Measurements from ENCODE around the gene ACY1.

The ACY1 gene

DNA sequence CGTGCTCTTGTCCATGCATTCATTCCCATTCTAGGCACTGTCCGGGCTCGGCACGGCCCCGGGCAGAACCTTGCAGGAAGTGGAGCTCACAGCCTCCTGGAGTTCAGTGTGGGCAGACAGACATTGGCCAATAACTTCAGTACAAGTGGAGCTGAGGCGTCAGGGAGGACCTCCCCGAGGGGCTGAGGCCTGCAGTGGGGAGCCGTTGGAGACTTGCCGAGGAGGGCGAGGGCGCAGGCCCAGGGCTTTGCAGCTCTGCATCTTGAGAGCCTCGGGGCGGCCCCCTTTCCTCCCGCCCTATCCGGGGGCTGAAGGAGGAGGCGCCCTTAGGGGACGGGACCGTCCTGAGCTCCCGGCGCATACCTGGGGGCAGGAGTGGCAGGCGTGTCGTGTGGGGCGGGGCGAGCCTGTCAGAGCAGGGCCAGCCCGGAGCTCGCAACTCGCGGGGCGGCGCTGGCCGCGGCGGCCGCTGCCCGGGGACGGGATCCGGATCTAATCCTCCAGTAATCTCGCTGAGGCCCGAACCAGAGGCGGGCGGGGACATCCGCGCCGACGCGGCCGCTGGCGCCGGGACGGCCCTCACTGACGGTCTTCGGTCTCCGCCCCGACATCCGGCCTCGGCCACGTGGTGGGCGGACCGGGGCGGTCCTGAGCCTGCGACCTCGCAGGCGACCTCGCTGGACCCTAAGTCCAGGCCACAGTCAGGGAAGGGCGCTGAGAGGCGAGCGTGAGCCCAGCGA lies at the start of gene ACY1:
TSS of gene ACY1 (plus strand) at position 698 of the 740 bp plus-strand sequence. CDS start 530 bp downstream, outside the sequence.
- in situ Hi-C loops (cut with MboI; ENCODE audit: low sequenced_read_pairs), result no loop called here

DNA sequence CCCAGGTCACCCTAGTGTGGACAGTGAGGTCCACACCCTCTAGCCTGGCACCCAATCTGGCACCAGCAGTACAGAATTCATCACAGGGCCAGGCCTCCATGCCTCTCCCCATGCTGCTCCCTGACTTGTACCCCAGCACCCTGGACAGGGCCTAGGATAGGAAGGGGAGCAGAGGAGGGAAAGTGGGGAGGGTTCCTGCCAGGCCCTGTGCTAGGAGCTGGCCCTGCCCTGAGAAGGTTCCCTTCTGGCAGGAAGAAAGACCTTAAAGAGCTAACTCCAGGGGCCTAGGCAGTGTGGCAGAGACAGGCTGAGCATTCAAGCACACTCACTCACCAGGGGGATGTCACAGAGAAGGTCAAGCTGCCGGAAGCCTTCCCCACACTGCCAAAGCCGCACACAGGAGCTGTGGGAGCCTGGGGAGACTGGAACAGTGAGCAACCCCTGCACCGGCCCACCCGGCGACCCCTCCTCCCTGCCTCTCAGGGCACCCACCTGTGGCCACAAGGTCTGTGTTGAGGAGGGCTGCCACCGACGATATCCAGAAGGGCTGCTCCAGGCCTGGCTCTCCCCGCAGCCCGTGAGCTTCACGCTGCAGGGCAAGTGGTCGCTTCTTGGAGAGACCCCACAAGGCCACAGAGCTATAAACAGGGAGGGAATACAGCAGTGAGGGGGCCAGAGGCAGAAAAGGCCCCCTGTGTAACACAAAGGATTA lies 49.0 kb upstream of the ACY1 start:
- in situ Hi-C loops (cut with MboI; ENCODE audit: low sequenced_read_pairs), result no loop called here

DNA sequence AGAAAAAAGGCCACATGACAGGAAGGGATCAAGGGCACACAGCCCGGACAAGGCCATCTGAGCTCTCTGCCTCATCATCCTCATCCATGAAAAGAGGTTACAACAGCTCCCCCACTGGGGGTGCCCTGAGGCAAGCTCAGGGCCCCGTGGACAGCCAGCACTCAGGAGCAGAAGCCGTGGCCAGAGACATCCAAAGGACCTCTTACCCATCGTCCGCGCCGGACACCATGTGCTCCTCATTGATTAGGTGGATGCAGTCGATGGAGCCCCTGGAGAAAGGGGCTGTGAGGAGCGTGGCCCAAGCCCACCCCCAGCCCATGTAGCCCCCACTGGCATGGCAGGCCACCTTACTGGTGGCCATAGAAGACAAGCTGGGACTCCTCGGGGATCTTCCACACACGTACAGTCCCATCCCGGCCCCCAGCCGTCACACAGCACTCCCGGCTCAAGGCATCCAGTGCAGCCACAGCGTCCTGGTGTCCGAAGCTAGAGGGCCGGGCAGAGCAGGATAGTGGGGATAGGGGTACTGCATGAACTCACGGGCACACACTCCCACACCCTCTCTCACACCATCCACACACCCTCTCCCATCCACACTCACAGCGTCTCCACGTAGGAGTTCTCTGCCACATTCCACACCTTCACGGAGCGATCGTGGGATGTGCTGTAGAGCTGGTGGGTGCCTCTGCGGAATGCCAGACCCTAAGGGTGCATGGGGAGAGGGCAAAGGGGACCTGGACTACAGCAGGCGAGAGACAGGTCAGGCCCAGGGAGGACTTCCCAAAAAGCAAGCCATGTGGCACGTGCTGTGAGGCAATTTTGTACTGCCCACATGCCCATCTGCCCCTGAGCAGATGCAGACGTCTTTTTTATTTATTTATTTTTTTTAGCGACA lies 48.1 kb upstream of the ACY1 start:
- in situ Hi-C loops (cut with MboI; ENCODE audit: low sequenced_read_pairs), result no loop called here

DNA sequence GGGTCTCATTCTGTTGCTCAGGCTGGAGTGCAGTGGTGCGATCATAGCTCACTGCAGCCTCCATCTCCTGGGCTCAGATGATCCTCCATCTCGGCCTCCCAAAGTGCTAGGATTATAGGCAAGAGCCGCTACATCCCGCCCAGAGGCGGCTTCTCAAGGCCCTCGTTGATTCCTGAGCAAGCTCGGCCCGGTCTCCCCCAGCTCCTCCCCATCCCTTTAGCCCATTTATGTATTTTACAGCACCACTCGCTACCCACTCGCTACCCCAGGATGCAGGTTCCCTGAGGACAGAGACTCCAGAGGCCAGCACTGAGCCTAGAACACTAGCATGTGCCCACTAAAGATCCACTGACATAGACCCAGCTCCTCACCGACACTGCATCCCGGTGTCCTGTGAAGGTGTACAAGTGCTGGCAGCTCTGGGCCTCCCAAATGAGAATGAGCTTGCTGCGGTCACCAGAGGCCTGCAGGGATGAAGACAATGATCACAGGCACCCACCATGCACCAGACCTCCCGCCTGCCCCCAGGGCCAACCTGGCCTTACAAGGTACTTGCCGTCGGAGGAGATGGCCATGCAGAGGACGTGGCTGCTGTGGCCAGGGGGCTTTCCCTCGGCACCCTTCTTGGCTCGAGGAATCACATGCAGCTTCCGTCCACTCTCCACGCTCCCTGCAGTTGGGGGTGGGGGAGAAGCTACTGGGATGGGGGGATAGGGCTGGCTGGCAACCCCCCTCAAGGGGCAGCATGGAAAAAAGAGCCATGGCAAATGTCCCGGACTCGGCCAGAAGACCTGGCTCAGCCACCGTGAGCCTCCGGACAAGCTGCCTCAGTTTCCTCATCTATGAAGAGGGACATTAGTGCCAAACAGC lies 47.2 kb upstream of the ACY1 start:
- in situ Hi-C loops (cut with MboI; ENCODE audit: low sequenced_read_pairs), result no loop called here

DNA sequence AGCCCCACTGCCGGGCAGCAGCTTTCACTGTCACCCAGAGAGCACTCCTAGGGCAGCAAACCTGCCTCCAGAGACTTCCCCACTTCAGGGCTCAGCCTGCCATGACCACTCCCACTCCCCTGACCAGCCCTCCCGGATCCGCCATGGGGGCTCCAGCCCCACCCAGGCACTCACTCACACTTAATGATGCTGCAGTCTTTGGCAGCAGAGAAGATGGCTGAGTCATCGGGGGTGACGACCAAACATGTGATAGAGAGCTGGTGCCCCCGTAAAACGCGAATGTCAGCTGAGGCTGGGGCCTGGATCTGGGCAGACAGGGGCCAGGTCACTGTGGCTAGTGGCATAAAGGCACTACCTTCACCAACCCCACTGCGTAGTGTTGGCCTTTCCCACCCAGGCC lies 46.3 kb upstream of the ACY1 start:
- in situ Hi-C loops (cut with MboI; ENCODE audit: low sequenced_read_pairs), result no loop called here

DNA sequence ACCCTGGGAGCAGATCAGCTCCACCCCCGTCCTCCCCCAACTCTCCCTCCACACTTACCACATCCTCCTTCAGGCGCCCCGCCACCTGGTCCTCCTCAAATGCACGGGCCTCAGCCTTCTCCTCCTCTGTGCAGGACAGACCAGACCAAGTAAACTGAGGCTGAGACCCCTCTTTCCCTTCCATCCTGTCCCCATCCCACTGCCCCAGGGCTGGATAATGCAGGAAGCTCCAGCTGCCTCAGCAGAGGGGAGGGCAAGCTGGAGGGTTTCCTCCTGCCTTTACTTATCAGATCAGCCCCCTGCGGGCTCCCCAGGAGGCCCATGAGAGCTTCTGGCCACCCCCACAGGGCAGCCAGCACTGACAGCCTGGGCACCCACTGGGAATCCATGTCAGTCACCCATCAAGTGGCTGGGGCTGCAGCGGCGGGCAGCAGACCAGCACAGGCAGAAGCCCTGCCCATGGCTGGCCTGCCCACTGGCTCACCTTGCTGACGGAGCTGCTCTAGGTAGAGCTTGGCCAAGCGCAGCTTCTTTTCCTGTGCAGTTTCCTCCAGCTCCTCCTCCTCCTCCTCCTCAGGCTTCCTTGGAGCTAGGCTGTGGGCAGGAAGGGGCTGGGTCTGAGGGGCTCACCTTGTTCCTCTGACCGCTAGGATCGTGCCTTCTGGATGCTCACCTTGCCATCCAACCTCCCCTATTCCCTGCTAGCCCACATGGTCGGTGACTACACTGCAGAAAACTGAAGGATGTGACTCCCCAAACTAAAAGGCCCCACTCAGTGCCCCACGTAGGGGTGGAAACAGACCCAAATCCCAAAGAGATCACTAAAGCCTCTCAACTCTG lies 45.5 kb upstream of the ACY1 start:
- in situ Hi-C loops (cut with MboI; ENCODE audit: low sequenced_read_pairs), result no loop called here

DNA sequence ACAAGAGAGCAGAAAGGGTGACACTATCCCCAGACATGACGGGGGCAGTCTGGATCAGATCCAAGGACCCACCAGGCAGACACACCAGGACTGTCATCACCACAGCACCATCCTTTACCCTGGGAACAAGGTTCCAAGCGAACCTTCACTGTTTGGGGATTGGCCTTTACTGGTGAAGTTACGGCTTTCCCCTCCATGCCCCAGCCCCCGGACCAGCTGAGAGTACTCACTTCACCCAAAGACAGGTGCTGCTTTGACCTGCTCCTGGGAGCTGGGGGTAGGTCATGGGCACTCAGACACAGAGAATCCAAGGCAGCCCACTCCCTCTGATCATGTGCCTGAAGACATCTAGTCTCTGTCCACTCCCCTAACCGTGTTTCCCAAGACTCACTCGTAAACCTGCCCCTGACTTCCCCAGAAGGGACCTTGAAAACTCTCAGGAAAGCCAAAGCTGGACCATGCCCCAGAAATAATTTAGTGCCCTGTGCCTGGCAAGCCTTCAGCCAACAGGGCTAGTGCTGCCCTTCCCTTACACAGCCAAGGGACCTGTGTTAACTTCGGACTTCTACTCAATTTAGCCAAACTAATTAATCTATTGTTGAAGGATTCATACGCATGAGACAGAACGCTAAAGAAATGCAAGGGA lies 44.4 kb upstream of the ACY1 start:
- in situ Hi-C loops (cut with MboI; ENCODE audit: low sequenced_read_pairs), result no loop called here

DNA sequence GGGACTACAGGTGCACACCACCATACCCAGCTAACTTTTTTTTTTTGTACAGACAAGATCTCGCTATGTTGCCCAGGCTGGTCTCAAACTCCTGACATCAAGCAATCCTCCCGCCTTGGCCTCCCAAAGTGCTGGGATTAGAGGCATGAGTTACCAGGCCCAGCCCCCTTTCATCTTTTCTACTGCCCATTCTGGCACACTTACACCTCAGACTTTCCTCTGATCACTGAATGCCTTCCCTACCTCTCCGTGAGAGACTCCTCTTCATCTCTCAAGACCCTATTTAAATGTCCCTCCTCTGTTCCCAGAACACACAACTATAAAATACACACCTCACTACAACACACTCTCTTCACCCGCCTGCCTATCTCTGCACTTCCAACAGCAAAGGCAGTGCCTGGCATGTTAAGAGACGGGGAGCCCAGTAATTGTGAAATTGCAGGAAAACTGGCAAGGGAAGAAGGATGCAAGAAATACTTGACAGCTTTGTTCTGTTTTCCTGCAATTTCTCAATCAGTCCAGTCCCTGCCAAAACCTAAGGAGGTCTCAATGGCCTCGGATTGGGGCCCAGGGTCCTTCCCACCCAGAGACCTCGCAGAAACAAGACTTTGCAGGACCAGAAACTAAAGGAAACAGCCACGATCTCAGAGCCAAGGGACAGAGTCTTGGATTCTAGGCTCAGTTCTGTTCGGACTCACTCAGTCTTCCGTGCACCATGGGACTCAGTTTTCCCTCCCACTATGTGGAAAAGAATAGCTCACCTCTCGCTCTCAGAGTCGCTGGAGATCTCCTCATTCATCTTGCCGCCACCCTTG lies 42.5 kb upstream of the ACY1 start:
- in situ Hi-C loops (cut with MboI; ENCODE audit: low sequenced_read_pairs), result no loop called here

DNA sequence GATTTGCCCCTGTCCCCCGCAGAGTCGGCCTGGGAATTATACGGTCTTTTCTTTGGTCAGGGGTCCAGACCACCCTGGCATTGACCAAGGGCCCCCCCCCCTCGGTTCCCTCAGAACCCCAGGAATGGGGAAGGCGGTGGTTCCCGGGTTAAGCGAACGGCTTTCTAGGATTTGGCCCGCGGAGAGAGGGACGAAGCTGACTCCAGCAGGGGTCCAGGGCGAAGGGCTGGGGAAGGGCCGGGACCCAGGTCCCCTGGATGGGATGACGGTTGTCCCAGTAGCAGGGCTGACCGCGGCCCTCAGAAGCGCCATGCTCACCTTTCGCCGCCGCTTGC lies 41.9 kb upstream of the ACY1 start:
- in situ Hi-C loops (cut with MboI; ENCODE audit: low sequenced_read_pairs), result no loop called here

DNA sequence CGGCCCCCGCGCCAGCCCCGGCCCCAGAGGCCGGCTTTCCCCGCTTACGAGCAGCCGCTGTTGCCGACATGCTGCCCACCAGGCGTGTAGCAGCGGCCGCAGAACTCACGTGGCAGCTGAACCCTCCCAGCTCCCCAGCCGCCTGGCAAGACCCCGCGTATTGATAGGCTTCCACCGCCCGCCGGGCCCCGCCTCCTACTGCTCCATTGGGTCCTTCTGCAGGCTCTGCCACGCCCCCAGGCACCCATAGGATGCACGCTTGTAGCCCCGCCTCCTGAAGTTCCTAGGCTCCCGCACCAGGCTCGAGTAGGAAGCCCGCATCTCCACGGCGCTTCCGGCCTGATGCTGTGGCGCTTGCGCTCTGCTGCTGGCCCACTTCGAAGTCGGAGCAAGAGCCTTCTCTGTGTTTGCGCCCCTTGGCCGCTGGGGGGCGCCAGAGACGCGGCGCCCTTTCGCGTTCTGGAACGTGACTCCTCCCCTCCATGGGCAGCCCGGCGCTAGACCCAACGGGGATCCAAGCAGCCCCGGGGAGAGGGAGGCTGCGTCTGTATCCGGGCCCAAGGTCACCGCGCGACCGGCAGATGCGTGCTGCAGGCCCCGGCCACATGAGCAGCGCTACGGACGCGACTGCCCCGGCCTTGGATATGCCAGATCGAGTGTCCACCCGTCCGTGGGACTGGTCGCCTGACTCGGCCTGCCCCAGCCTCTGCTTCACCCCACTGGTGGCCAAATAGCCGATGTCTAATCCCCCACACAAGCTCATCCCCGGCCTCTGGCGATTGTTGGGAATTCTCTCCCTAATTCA lies 41.3 kb upstream of the ACY1 start, which contains the start of the genes PARP3 and RRP9:
TSS of gene PARP3 (plus strand) at position 566 of the 805 bp plus-strand sequence. CDS start 993 bp downstream, outside the sequence.
TSS of gene RRP9 (minus strand) at position 107 of the 805 bp plus-strand sequence. CDS start at position 70, 37 bp downstream.
- in situ Hi-C loops (cut with MboI; ENCODE audit: low sequenced_read_pairs), result no loop called here

DNA sequence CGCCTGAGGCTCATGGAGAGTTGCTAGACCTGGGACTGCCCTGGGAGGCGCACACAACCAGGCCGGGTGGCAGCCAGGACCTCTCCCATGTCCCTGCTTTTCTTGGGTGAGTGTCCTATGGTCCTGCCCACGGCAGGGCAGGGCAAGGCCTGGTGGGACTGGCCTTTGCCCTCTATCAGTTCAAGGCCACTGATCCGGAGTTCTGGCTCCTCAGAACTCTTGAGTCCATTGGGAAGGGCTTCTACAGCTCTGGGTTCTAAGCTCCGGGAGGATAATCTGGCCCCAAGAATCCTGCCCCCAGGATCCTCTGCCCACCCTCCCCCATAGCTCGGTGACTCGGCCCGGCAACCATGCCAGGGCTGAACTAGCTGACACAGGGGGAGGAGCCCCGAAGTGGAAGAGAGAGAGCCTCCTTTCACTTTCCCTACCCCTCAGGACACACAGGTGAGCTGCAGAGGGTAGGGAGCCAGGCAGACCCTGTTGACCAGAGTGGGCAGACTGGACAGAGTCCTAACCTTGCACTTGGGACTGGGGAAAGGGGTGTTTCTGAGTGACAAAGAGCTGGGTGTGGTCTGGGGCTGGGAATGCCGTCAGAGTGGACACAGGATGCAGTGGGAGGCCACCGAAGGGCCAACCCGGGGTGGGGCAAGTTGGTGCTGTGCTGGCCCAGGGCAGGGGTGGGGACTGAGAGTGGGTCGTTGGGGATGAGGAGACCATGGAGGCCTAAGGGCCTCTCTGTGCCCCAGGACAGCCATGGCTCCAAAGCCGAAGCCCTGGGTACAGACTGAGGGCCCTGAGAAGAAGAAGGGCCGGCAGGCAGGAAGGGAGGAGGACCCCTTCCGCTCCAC lies 40.5 kb upstream of the ACY1 start:
- in situ Hi-C loops (cut with MboI; ENCODE audit: low sequenced_read_pairs), result no loop called here

DNA sequence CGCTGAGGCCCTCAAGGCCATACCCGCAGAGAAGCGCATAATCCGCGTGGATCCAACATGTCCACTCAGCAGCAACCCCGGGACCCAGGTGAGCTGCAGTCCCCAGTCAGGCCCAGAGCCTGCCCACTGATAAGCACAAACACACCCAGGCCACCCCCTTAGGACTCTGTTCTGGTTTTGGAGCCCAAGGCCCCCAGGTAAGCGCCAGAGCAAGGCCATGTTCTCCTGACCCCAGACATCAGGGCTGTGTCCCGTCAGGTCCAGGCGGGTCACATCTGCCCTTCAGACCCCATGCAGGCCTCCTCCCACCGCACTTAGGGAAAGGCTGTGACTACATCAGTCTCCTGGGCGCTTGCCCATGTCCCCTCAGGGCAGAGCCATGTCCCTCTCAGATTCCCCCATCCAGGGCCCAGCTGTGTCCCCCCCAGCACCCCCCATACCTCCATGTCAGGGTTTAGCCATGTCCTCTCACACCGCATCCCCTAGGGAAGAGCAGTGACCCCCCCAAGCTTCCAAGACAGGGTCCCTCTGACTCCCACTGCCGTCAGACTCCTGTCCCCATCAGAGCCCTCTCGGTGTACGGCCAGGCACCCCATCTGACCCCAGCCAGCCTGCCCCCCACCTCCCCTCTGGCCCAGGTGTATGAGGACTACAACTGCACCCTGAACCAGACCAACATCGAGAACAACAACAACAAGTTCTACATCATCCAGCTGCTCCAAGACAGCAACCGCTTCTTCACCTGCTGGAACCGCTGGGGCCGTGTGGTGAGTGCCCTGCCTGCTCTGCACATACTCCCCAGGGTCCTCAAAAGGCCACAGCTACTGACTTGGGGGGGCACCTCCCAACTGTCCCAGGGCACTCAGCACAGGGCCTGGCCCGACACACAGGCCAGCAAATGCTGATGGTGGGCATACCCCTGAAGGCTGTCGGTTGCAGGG lies 39.6 kb upstream of the ACY1 start:
- in situ Hi-C loops (cut with MboI; ENCODE audit: low sequenced_read_pairs), result no loop called here

DNA sequence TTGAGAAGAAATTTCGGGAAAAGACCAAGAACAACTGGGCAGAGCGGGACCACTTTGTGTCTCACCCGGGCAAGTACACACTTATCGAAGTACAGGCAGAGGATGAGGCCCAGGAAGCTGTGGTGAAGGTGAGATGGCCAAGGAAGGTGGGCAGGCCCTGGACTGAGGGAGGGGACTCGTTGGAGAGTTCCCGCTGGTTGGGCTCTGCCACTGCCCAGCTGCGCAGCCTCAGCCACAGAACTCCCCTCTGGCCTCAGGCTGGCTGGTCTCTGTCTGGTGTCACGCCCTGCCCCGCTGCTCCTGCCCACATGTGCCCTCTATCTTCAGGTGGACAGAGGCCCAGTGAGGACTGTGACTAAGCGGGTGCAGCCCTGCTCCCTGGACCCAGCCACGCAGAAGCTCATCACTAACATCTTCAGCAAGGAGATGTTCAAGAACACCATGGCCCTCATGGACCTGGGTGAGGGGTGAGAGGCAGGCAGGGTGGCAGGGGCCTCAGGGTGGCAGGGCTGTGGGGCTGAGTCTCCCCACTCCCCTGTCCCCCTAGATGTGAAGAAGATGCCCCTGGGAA lies 38.8 kb upstream of the ACY1 start:
- in situ Hi-C loops (cut with MboI; ENCODE audit: low sequenced_read_pairs), result no loop called here

DNA sequence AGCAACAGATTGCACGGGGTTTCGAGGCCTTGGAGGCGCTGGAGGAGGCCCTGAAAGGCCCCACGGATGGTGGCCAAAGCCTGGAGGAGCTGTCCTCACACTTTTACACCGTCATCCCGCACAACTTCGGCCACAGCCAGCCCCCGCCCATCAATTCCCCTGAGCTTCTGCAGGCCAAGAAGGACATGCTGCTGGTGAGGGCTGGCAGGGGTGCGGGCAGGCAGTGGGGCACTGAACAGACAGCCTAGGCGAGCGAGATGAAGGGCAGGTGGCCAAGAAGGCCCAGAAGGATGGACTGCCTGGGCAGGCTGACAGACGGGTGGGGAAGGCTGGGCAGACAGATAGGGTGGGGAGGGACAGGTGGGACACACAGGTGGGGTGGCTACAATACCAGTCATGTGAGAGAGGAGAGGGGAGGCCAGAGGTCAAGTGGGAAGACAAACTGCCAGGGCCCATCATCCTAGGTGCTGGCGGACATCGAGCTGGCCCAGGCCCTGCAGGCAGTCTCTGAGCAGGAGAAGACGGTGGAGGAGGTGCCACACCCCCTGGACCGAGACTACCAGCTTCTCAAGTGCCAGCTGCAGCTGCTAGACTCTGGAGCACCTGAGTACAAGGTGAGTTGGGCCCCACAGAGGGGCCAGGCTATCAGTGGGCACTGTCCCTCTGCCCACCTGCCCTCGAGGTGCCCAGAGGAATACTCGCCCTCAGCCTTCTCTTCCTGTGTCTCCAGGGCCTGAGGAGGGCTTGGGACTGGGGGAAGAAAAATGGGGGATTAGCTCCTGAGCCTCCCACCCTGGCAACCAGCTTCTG lies 38.1 kb upstream of the ACY1 start:
- in situ Hi-C loops (cut with MboI; ENCODE audit: low sequenced_read_pairs), result no loop called here

Measured in hTERT RPE-1 (cell line).